HG02642 (cell line): Measurements from ENCODE around the gene GPR12.

Source experiments
- ATAC-seq: cut with Tn5 transposase; IDR thresholded peaks from one replicate; pipeline ENCODE4 v1.9.1; 2021; ENCODE audit warnings: mild to moderate bottlenecking; ENCODE audit not compliant: unreplicated experiment, poor library complexity

Gene GPR12

GRCh38 chr13:26707122-26708006 lies 53.2 kb downstream of the GPR12 start:
- ATAC-seq = no peak

- no peak for ATAC-seq
These were observed 54.2 kb downstream of the GPR12 start for GRCh38 chr13:26706381-26706780.

- no peak for ATAC-seq
These were observed 55.0 kb downstream of the GPR12 start for GRCh38 chr13:26705536-26705935.
